ENCODE data around the gene DOCK9.
A peak's percentile ranks its signal among the peaks of the same experiment; 100 is the strongest.

Gene DOCK9

GRCh38 chr13:98998831-98999638 lies 21.2 kb upstream of the DOCK9 start:
- FAIRE-seq = no peak
- peak; percentile 38 for DNase-seq (ENCODE audit: low spot score)

DNA sequence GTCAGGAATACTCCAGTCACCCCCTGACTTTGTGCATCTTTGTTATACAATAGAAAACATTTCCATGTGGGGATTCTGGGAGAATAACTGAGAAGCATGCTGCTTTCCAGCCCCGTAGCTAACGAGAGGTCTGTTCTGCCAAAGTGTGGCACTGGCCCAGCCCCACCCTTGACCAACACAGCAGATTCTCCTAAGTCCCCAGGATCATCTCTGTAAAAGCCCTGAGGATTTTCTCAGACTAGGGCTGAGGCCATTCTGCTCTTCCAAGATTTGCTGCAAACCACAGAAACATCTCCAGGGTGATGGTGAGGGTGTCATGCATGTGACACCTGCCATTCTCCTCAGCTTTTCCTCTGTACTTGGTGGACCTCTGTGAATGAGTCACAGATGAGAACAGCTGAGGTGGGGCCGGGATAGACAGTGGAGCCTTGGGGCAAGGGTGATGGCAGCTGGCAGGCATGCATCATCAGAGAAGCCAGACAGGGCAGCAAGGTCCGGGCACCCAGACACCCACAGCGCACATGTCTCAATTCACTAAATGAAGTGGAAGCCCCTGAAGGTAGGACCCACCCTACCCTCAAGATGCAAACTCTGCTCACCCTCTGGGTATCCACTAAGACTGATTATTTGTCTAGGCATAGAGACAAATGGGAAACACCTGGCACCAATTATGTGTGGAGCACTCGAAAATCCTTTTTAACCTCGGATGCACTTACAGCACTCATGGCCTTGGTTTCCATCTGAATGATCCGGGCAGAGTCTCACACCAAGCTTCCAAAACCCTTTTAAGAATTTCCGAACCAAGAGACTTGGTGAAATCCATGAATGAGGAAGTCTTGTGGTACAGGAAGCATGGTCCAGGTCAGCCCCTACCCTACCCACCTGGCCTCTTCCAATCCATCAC lies 20.1 kb upstream of the DOCK9 start:
- FAIRE-seq (no peak), DNase-seq (ENCODE audit: low spot score) (peak; percentile 54)

GRCh38 chr13:98997011-98997730 lies 19.3 kb upstream of the DOCK9 start:
- DNase-seq (ENCODE audit: low spot score) (no peak), FAIRE-seq (no peak)

GRCh38 chr13:98996046-98996445 lies 18.2 kb upstream of the DOCK9 start:
- no peak for FAIRE-seq
- DNase-seq (ENCODE audit: low spot score) = no peak

DNA sequence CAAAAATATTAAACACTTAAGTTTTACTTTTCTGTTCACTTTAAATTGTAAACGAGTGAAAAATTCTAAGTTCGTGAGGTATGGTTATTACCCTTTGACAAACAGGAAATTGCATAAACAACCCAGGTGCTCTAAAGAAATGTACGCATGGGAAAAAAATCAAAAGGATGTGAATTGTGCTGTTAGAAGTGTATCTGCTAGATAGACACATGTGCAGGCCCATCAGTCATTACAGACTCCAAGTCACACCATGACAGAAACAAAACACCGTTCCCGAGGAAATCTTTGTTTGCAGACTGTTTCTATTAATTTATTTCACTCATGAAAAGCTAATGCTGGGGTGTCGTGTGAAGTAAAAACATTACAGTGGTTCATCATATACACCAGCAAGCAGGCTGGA lies 17.0 kb upstream of the DOCK9 start:
- no peak for DNase-seq (ENCODE audit: low spot score)
- FAIRE-seq = no peak

GRCh38 chr13:98994080-98994479 lies 16.2 kb upstream of the DOCK9 start:
- FAIRE-seq = no peak
- no peak for DNase-seq (ENCODE audit: low spot score)

GRCh38 chr13:98992355-98992754 lies 14.5 kb upstream of the DOCK9 start:
- peak; percentile 25 for DNase-seq (ENCODE audit: low spot score)
- no peak for FAIRE-seq

DNA sequence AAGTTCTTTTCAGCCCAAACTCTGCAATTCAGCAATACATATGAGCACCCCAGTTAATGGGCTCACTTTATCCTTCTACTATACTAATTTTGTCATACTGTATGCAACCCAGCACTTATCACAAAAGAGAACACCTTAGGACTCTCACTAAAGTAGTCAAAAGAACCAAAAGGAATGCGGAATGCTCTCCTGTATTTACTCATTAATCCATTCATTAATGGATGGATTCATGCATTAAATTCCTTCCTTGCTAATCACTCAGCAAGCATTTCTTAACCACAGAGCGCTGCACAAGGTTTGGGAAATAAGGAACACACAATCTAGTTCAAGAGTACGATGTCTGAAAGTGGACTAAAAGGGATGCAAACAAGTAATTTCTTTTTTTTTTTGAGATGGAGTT lies 12.8 kb upstream of the DOCK9 start:
- DNase-seq (ENCODE audit: low spot score) (peak; percentile 13), FAIRE-seq (no peak)

DNA sequence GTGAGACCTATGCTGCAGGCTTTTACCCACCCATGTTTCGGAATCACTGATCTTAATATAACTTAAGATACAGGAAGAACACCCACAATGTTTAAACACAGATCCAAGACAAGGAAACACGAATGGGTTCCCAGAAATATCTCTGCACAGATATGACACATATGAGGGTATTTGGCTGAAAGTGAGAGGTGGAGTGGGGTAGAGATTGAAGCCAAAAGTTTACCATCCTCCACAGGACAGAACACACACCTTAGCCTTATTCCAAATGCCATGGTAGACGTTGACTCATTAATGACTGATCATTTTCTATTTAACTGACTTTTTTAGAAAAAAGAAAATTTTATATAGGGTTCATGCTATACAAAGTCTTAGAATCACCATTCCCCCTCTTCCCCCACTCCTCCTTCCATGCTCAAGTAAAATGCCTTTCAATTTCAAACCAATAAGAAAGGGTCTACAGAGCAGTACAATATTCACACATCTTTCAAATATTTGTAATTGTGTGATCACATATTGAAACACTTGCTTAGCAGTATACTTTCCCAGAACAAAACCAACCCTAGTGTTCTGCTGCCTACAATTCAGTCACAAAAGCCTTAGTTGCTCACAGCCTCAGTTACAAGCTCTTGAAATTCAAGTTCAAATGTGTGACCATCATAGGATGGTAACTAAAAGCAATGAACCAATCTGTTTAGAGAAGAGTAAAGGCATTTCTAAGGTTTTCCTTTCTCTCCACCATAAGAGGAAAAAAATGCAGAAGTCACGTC lies 11.8 kb upstream of the DOCK9 start:
- no peak for DNase-seq (ENCODE audit: low spot score)
- FAIRE-seq = no peak

DNA sequence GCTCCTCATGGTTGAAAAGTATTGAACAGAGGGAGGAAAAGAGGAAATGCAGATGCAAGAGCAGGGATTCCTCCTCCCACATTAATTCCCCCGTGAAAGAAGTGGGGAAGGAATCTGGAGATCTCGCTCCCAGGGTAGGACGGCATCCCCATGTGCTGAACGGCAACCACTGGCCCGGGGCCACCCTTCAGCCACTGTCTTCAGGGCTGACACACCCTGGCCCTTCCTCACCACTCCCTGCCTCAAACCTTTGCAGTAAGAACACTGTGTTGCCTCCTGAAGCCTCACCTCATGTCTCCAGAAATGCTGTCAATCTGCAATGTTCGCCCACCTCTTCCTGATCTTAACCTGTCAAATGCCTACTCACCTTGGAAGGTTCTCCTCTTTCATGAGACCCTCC lies 10.9 kb upstream of the DOCK9 start:
- DNase-seq (ENCODE audit: low spot score) = no peak

GRCh38 chr13:98988277-98988676 lies 10.4 kb upstream of the DOCK9 start:
- FAIRE-seq (no peak), DNase-seq (ENCODE audit: low spot score) (no peak)

More for the DNA sequence above, 10.9 kb upstream of the DOCK9 start:
- FAIRE-seq = no peak

DNA sequence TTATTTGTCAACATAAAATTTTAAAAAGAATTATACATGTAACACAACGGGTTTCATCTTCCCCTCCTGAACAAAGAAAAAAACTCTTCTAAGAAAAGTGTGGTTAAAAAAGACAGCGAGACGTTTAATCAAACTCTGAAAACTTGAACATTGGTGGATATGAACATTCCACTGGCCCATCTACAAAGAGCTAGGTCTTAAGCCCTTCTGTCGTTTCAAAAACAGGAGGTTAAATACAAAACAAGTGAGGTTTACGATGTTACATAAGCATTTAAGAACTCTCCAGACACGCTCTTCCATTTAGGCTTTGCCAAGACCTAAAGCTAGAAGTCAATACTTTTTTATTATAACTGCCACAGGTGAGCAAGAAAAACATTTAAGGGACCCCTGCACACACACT lies 9.4 kb upstream of the DOCK9 start:
- FAIRE-seq = no peak
- DNase-seq (ENCODE audit: low spot score) = no peak

- DNase-seq (ENCODE audit: low spot score) (no peak), FAIRE-seq (no peak)
Measured at GRCh38 chr13:98986226-98986846, 8.5 kb upstream of the DOCK9 start.

DNA sequence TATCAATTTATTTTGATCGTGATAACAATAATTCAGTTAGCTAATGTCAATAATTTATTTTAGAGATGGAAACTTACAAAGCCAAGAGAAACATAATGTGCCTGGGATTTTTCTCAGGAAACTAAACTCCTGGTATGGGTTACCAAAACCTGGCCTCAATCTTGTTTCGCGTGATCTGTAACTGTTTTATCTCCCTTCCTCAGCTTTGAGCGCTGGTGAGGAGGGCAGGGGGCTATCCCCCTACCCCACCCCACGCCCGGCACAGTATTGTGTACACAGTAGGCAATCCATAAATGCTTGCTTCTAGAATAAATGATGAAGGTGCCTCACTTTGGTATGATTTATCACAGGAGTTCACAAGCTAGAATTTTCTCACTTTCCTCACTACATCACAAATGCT lies 7.7 kb upstream of the DOCK9 start:
- FAIRE-seq (no peak), DNase-seq (ENCODE audit: low spot score) (no peak)

DNA sequence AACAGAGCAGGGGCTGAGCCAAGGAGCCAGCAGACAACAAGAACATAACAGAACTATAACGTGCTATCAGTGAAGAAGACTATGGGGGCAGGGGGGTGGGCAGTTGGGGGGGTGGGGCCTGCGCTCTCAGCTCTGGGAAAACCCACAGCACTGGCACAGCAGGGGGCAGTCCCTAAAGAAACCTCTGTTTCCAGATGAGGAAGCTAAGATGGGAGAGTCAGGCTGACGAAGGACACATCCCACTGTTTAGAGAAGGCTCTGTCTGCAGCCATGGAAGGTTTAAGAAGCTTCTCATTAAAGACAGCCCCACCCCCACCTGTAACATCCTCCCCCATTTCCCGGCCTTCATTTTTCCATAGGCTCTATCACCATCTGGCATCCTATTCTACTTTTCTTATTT lies 7.1 kb upstream of the DOCK9 start:
- FAIRE-seq (no peak), DNase-seq (ENCODE audit: low spot score) (no peak)

DNA sequence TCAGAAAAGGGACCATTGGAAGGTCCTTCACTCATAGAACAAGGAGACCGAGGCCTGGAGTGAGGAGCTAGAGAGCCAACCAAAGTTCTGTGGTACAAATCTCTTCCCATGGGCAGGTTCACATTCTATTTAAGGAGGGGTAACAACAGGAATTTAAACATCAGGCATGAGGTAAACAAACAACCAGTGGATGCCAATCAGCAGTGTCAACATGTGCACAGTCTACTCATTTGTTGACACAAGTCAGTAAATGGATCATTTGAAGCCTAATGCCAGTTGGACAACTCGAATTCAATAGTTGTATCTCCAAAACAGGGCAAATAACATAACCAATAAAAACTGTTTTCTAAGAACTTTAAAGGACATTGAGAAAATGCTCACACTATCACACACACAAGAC lies 6.3 kb upstream of the DOCK9 start:
- FAIRE-seq (no peak), DNase-seq (ENCODE audit: low spot score) (no peak)

DNA sequence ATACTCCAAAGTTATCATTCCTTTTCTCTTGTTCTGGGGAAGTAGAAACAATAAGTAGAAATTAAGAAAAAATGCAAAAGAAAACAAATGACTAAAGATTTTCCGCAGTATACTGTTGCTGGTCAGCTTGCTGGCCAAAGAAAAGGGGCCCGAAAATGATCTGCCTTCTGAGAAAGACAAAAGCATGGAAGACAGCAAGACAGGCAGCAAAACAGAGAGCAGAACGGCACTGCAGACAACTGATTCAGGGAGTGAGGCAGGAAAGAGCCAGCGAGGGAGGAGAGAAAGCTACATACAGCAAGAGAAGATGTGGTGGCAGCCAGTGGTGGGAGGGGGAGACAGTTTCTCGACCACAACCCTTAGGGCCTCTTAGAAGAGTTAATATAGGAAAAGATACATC lies 5.3 kb upstream of the DOCK9 start:
- FAIRE-seq = no peak
- DNase-seq (ENCODE audit: low spot score) = no peak

DNA sequence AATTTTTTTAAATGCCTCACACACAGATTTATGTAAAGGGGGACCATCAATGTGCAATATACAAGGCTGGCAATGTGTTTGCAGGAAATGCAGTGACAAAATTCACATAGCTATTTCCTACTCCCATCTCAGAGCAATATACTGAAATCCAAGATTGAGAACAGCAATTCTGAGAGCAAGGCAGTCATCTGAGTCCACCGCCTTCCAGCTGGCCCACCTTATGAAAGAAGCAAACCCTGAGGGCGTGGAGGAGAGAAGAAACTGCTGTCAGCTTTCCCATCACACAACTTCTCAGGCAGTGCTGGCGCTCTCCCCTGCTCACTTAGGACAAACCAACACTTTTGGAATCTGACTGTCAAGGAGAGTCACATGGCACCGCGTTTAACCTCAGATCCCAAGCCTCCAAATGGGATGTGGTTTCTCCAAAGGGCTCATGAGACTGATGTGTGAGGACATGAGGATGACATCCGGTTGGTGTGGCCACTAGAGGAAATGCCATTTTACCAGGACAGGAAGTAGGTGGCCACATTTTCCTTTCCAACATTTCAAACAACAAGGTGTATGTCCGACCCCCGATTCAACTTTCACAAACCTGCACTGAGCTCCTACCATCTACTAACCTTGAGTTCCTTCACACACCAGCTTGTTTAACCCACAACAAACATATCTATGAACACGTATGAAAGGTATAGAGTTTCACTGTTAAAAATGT lies 3.7 kb upstream of the DOCK9 start:
- peak; percentile 16 for DNase-seq (ENCODE audit: low spot score)
- FAIRE-seq = no peak

DNA sequence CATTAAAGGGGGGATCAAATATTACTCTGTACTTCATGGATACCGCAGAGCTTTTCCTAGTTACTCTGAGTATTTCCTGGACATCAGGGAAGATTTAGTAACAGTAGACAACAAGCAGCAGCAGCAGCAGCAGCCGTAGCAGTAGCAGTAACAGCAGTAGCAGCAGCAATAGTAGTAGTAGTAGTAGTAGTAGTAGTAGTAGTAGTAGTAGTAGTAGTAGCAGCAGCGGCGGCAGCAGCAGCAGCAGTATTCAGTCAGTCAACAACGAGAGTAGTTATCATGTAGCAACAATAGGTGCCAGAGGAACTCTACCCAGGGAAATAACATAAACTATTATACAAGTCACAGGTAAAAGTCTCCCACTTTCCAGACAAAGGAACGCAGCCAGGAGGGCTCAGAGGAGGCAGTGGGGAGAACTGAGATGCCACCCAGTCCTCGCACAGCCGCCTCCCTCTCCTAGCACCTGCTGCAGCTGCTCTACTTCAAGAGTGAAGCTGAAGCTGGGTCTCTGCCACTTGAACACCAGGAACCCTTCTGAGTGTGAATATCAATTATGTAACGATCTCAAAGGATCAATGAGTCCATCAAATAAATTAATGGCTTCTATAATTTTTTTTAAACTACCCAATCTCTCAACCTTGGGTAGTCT lies 1.3 kb upstream of the DOCK9 start:
- FAIRE-seq (no peak), DNase-seq (ENCODE audit: low spot score) (no peak)

GRCh38 chr13:98978280-98978679 lies 416 bp upstream of the DOCK9 start:
- FAIRE-seq (peak; percentile 84), DNase-seq (ENCODE audit: low spot score) (peak; percentile 74)

Measured in RCC 7860 (cell line).